H1 (cell line): Measurements from ENCODE around the gene EPB41L4A. TPM values are rescaled to one million over a fixed set of nuclear protein-coding genes. Genes with fewer than 3 reads are reported as not detected.

Experiments
- CTCF ChIA-PET: fragments of 300-600 bp; sonication (Branson Sonifier 250); formaldehyde crosslinking; loops from one replicate; lab custom pipeline; 2021; ENCODE audit not compliant: partially characterized antibody; lab: Charles Lee
- POLR2A ChIA-PET: fragments of 300-600 bp; sonication (Branson Sonifier 250); formaldehyde crosslinking; loops from one replicate; lab custom pipeline; 2021; ENCODE audit warnings: inconsistent platforms; ENCODE audit not compliant: partially characterized antibody; lab: Charles Lee
- DNase-seq, 2 experiments: peaks; one replicate each; pipeline versions ENCODE4 v3.0.0 to v3.0.0-alpha.2; 2010 to 2022; ENCODE audit warnings: low spot score in 2 of 2, low read depth in 1 of 2, mixed read lengths in 1 of 2
- FAIRE-seq: peaks from 2 replicates; lab custom pipeline; 2011; peaks lifted over from hg19 to GRCh38; lab: Jason Lieb, UNC
- H2AFZ ChIP-seq: 2 replicates; pipeline ENCODE4 v1.8.1; 2012; ENCODE audit warnings: low read length, inconsistent platforms
- H2AK5ac ChIP-seq: 2 replicates; pipeline ENCODE4 v1.6.1; 2013; ENCODE audit warnings: low read depth, low read length
- H2BK120ac ChIP-seq: replicated peaks from 2 replicates; pipeline ENCODE3; 2013; ENCODE audit warnings: low read depth, low read length, inconsistent platforms
- H2BK12ac ChIP-seq: 2 replicates; pipeline ENCODE4 v1.6.1; 2013; ENCODE audit warnings: low read depth, low read length
- H2BK15ac ChIP-seq: 2 replicates; pipeline ENCODE4 v1.6.1; 2013; ENCODE audit warnings: low read length
- H2BK20ac ChIP-seq: 2 replicates; pipeline ENCODE4 v1.6.1; 2013; ENCODE audit warnings: low read length
- H2BK5ac ChIP-seq: 2 replicates; pipeline ENCODE4 v1.6.1; 2013; ENCODE audit warnings: low read depth, low read length
- H3K14ac ChIP-seq: 2 replicates; pipeline ENCODE4 v1.6.1; 2013; ENCODE audit warnings: inconsistent platforms; ENCODE audit not compliant: insufficient read length
- H3K18ac ChIP-seq: 2 replicates; pipeline ENCODE4 v1.6.1; 2013; ENCODE audit warnings: low read length; ENCODE audit errors: extremely low read depth
- H3K23ac ChIP-seq: 2 replicates; pipeline ENCODE4 v1.6.1; 2013; ENCODE audit warnings: inconsistent platforms; ENCODE audit not compliant: insufficient read length
- H3K23me2 ChIP-seq: 2 replicates; pipeline ENCODE4 v1.6.1; 2013; ENCODE audit warnings: low read depth, low read length
- H3K27ac ChIP-seq: 2 replicates; pipeline ENCODE4 v1.6.1; 2011; ENCODE audit warnings: low read depth, low read length, inconsistent platforms
- H3K27me3 ChIP-seq, 4 experiments: replicated peaks in 1 of 4; 1 replicate in 1 of 4; 2 replicates in 3 of 4; pipeline versions ENCODE4 v1.6.1 to v1.8.1; 2011 to 2013; ENCODE audit warnings: low read length in 3 of 4, mild to moderate bottlenecking in 3 of 4, inconsistent platforms in 2 of 4, mixed read lengths in 2 of 4, moderate library complexity in 1 of 4; ENCODE audit not compliant: control insufficient read depth in 3 of 4, insufficient read depth in 3 of 4; ENCODE audit errors: extremely low read depth in 1 of 4
- H3K36me3 ChIP-seq, 4 experiments: 2 replicates each; pipeline versions ENCODE4 v1.6.1 to v1.8.1; 2011 to 2013; ENCODE audit warnings: mild to moderate bottlenecking in 4 of 4, low read length in 3 of 4, moderate library complexity in 2 of 4, control low read depth in 1 of 4, inconsistent platforms in 1 of 4; ENCODE audit not compliant: insufficient read depth in 4 of 4, control insufficient read depth in 2 of 4
- H3K4ac ChIP-seq: replicated peaks from 2 replicates; pipeline ENCODE3; 2013; ENCODE audit warnings: low read length, low read depth, mixed read lengths, inconsistent platforms; ENCODE audit not compliant: insufficient read length
- H3K4me1 ChIP-seq, 4 experiments: replicated peaks in 1 of 4; 1 replicate in 1 of 4; 2 replicates in 3 of 4; pipeline versions ENCODE4 v1.6.1 to v1.8.1; 2011 to 2013; ENCODE audit warnings: low read length in 3 of 4, inconsistent platforms in 2 of 4, mixed read lengths in 1 of 4; ENCODE audit not compliant: insufficient read depth in 4 of 4, control insufficient read depth in 3 of 4
- H3K4me2 ChIP-seq, 2 experiments: 2 replicates each; pipeline versions ENCODE4 v1.6.1 to v1.8.1; 2011 to 2013; ENCODE audit warnings: low read depth in 2 of 2, low read length in 2 of 2, control low read depth in 1 of 2, inconsistent platforms in 1 of 2, mild to moderate bottlenecking in 1 of 2; ENCODE audit not compliant: insufficient read depth in 1 of 2
- H3K4me3 ChIP-seq, 4 experiments: fragments of 200-600, 300-600 bp in 1 of 4; sonication (generic), shearing (Covaris generic), sonication (Bioruptor Twin) in 1 of 4; 2 replicates each; pipeline versions ENCODE4 v1.5.1 to v1.8.1; 2011 to 2016; ENCODE audit warnings: low read length in 4 of 4, low read depth in 3 of 4, control low read depth in 2 of 4, inconsistent platforms in 2 of 4, mild to moderate bottlenecking in 2 of 4, mixed read lengths in 1 of 4, moderate library complexity in 1 of 4; ENCODE audit not compliant: insufficient read depth in 2 of 4; ENCODE audit errors: extremely low read depth in 1 of 4
- H3K56ac ChIP-seq: replicated peaks from 2 replicates; pipeline ENCODE3; 2013; ENCODE audit warnings: low read depth, mild to moderate bottlenecking, mixed read lengths, low read length, inconsistent platforms; ENCODE audit not compliant: insufficient read length
- H3K79me1 ChIP-seq: 2 replicates; pipeline ENCODE4 v1.6.1; 2013; ENCODE audit warnings: low read depth, low read length, control low read depth
- H3K79me2 ChIP-seq, 2 experiments: 2 replicates each; pipeline versions ENCODE4 v1.6.1 to v1.8.1; 2012 to 2013; ENCODE audit warnings: low read length in 2 of 2, mild to moderate bottlenecking in 2 of 2, inconsistent platforms in 1 of 2; ENCODE audit not compliant: insufficient read depth in 2 of 2, control insufficient read depth in 1 of 2
- H3K9ac ChIP-seq, 4 experiments: replicated peaks in 1 of 4; 1 replicate in 1 of 4; 2 replicates in 3 of 4; pipeline versions ENCODE4 v1.6.1 to v1.8.1; 2011 to 2013; ENCODE audit warnings: low read depth in 3 of 4, low read length in 3 of 4, control low read depth in 2 of 4, mild to moderate bottlenecking in 2 of 4, moderate library complexity in 2 of 4, inconsistent platforms in 1 of 4; ENCODE audit errors: extremely low read depth in 1 of 4
- H3K9me3 ChIP-seq, 2 experiments: 2 replicates each; pipeline versions ENCODE4 v1.6.1 to v1.8.1; 2012 to 2013; ENCODE audit warnings: mild to moderate bottlenecking in 2 of 2, moderate library complexity in 2 of 2, control low read depth in 1 of 2, inconsistent platforms in 1 of 2, low read depth in 1 of 2, low read length in 1 of 2, mixed read lengths in 1 of 2; ENCODE audit not compliant: insufficient read depth in 2 of 2
- H4K20me1 ChIP-seq, 2 experiments: replicated peaks in 1 of 2; 2 replicates each; pipeline versions ENCODE3 to v1.8.1; 2011 to 2013; ENCODE audit warnings: inconsistent platforms in 2 of 2, low read length in 2 of 2, mild to moderate bottlenecking in 1 of 2; ENCODE audit not compliant: insufficient read depth in 2 of 2, control insufficient read depth in 1 of 2
- H4K5ac ChIP-seq: 2 replicates; pipeline ENCODE4 v1.6.1; 2013; ENCODE audit warnings: low read length, low read depth, mixed read lengths, inconsistent platforms; ENCODE audit not compliant: insufficient read length
- H4K8ac ChIP-seq: 2 replicates; pipeline ENCODE4 v1.8.0; 2013; ENCODE audit warnings: mild to moderate bottlenecking, moderate library complexity, low read length, inconsistent platforms; ENCODE audit not compliant: insufficient read depth; ENCODE audit errors: extremely low read depth
- H4K91ac ChIP-seq: replicated peaks from 2 replicates; pipeline ENCODE3; 2013; ENCODE audit warnings: low read length, mixed read lengths, inconsistent platforms; ENCODE audit not compliant: insufficient read length
- BRCA1 ChIP-seq: IDR thresholded peaks from 2 replicates; pipeline ENCODE4 v1.6.1; 2012; ENCODE audit warnings: low read depth, low read length, improper control_type of control experiment
- CHD2 ChIP-seq: IDR thresholded peaks from 2 replicates; pipeline ENCODE4 v1.6.1; 2012; ENCODE audit warnings: low read length, improper control_type of control experiment
- CREB1 ChIP-seq: IDR thresholded peaks from 2 replicates; pipeline ENCODE4 v1.6.1; 2012; ENCODE audit warnings: inconsistent platforms
- EGR1 ChIP-seq: IDR thresholded peaks from 2 replicates; pipeline ENCODE4 v1.6.1; 2011; ENCODE audit warnings: low read depth, low read length, borderline replicate concordance
- EP300 ChIP-seq, 2 experiments: IDR thresholded peaks; 1 replicate in 1 of 2; 2 replicates in 1 of 2; pipeline ENCODE4 v1.6.1; 2011 to 2012; ENCODE audit warnings: low read depth in 2 of 2, low read length in 2 of 2, mild to moderate bottlenecking in 2 of 2, borderline replicate concordance in 1 of 2, inconsistent platforms in 1 of 2, moderate library complexity in 1 of 2
- FOSL1 ChIP-seq: IDR thresholded peaks from 2 replicates; pipeline ENCODE4 v1.6.1; 2011; ENCODE audit warnings: mild to moderate bottlenecking, low read depth, low read length, moderate library complexity; ENCODE audit not compliant: insufficient read depth
- JUN ChIP-seq: IDR thresholded peaks from 2 replicates; pipeline ENCODE4 v1.6.1; 2011; ENCODE audit warnings: low read depth, mild to moderate bottlenecking, improper control_type of control experiment, low read length
- KDM5A ChIP-seq: fragments of 200-600 bp; IDR thresholded peaks from 2 replicates; pipeline ENCODE4 v1.7.1; 2012; ENCODE audit warnings: mild to moderate bottlenecking, low read length, inconsistent platforms, mixed read lengths
- RFX5 ChIP-seq: IDR thresholded peaks from 2 replicates; pipeline ENCODE4 v1.6.1; 2011; ENCODE audit warnings: low read depth, low read length, improper control_type of control experiment, borderline replicate concordance
- SAP30 ChIP-seq: fragments of 300-600 bp; sonication (generic); IDR thresholded peaks from 2 replicates; pipeline ENCODE4 v1.7.1; 2012; ENCODE audit warnings: low read length, moderate library complexity, mild to moderate bottlenecking, inconsistent platforms; ENCODE audit not compliant: insufficient read depth, insufficient replicate concordance
- SIN3A ChIP-seq, 2 experiments: IDR thresholded peaks in 1 of 2; conservative IDR thresholded peaks in 1 of 2; 2 replicates each; pipeline ENCODE4 v1.6.1; 2011 to 2012; ENCODE audit warnings: low read length in 2 of 2, improper control_type of control experiment in 1 of 2, low read depth in 1 of 2, mild to moderate bottlenecking in 1 of 2
- TCF12 ChIP-seq: IDR thresholded peaks from 2 replicates; pipeline ENCODE4 v1.6.1; 2011; ENCODE audit warnings: low read depth, mild to moderate bottlenecking, low read length
- TEAD4 ChIP-seq: IDR thresholded peaks from 2 replicates; pipeline ENCODE4 v1.6.1; 2012; ENCODE audit warnings: low read depth, low read length, inconsistent platforms, mixed read lengths
- USF2 ChIP-seq: IDR thresholded peaks from 2 replicates; pipeline ENCODE4 v1.6.1; 2011; ENCODE audit warnings: low read length, improper control_type of control experiment
- WGBS, 2 experiments: shearing (Covaris generic) in 1 of 2; methylation state at CpG; one replicate each; pipeline versions ENCODE4 v1.1.6 to v1.1.7; 2013 to 2015; ENCODE audit warnings: low lambda C conversion rate in 2 of 2, mixed read lengths in 2 of 2, inconsistent platforms in 1 of 2, low coverage in 1 of 2, missing lambda C conversion rate in 1 of 2; ENCODE audit not compliant: insufficient replicate concordance in 2 of 2, insufficient coverage in 1 of 2, insufficient read length in 1 of 2; ENCODE audit errors: extremely low coverage in 1 of 2, missing lambda C conversion rate in 1 of 2; 5-methylcytosine and 5-hydroxymethylcytosine counted together
- polyA plus RNA-seq, 7 experiments: library from polyadenylated mRNA; depleted of rRNA in 3 of 7; stranded (reverse) in 5 of 7; unstranded in 2 of 7; fragments of >200 nt in 5 of 7; fragments of 200-250 nt in 2 of 7; gene quantifications; 1 replicate in 5 of 7; 2 replicates in 1 of 7; 4 replicates in 1 of 7; pipeline versions ENCODE4 v1.2.1 to v1.2.3, GENCODE V29; 2011 to 2013; ENCODE audit warnings: missing spikeins in 2 of 7, mixed read lengths in 2 of 7
- total RNA-seq: library from RNA; stranded (reverse); fragmentation: NEBNext Ultra II Directional; extraction: Animal tissue kit (Norgen Biotek cat#: 25700); gene quantifications from 2 replicates; pipeline ENCODE4 v1.2.1, GENCODE V29; 2021

The EPB41L4A gene
- total and polyA plus RNA-seq, 2 of the 8 experiments (the other 6 are each of a cell fraction or from before 2014, with no cell fraction given): 1.6 to 4.6 TPM

DNA sequence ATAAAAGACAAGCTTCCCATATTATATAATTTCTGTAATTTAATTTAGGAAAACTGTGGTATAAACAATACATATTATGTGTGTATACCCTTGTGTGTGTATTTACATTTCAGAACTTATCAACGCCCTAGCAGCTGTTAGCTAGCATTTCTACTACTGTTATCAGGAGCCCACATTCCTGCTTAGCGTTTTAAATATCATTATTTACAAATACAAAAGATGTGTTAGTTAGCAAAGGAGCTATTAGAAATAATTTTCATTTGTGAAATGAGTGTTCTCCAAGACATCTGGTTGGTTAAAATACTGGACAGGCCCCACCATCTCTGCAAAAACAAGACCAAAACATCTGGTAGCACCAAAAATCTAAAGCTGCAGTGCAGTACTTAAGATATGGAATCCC lies 48.0 kb downstream of the EPB41L4A start:
- H3K4me1 ChIP-seq: no peaks in the 10 kb centered on the region
- no peaks in the 10 kb centered on the region for H3K27me3 ChIP-seq
- no peak overlapping the region for H4K91ac ChIP-seq
- CTCF ChIA-PET: interaction anchor here (0.6 to 2.3 kb wide), 10 partner anchors 14 to 533 kb away, joined by 3 to 10 read pairs (median 4); partner anchors contain the start of gene EPB41L4A
- no peak overlapping the region for H2BK15ac ChIP-seq
- H3K18ac ChIP-seq: no peak overlapping the region
- H3K79me1 ChIP-seq: no peaks in the 10 kb centered on the region
- no peak overlapping the region for H2AFZ ChIP-seq
- H3K23me2 ChIP-seq: no peaks in the 10 kb centered on the region
- no peak overlapping the region for H3K27ac ChIP-seq
- H4K20me1 ChIP-seq: peaks cover 0 to 1% of the 10 kb centered on the region in 2 experiments
- no peaks in the 10 kb centered on the region for H3K79me2 ChIP-seq
- no peaks in the 10 kb centered on the region for H3K9me3 ChIP-seq
- 90% methylated on average over 2 of the region's 2 CpGs; no CpG with 5 or more reads in 1 of the 2 experiments for WGBS, 2 experiments
- no peak overlapping the region for H3K9ac ChIP-seq
- no peaks in the 10 kb centered on the region for H3K36me3 ChIP-seq
- H2BK120ac ChIP-seq: no peak overlapping the region
- H2BK5ac ChIP-seq: no peak overlapping the region
- H2AK5ac ChIP-seq: no peak overlapping the region
- H3K14ac ChIP-seq: no peak overlapping the region
- FAIRE-seq: no peak
- no peak overlapping the region for H3K4me3 ChIP-seq
- H2BK20ac ChIP-seq: no peak overlapping the region
- no peak overlapping the region for H3K23ac ChIP-seq
- H4K5ac ChIP-seq: no peak overlapping the region
- no peak for DNase-seq
- no peak overlapping the region for H3K4me2 ChIP-seq
- POLR2A ChIA-PET: no interaction called here
- H3K56ac ChIP-seq: no peak overlapping the region
- H3K4ac ChIP-seq: no peak overlapping the region
- no peak overlapping the region for H4K8ac ChIP-seq
- H2BK12ac ChIP-seq: no peak overlapping the region
- TF ChIP-seq CREB1: no peak
- TF ChIP-seq KDM5A: no peak
- TF ChIP-seq TEAD4: no peak
- no peak for TF ChIP-seq TCF12
- TF ChIP-seq EP300 (IDR thresholded peaks at IDR 0.05; ENCODE audit: borderline replicate concordance in 1 of 2, low read depth in 2 of 2, low read length in 2 of 2): no peak
- TF ChIP-seq SIN3A (conservative IDR thresholded peaks at IDR 0.05 in 1 of 2, IDR thresholded peaks at IDR 0.05 in 1 of 2; ENCODE audit: low read depth in 1 of 2, low read length in 2 of 2): no peak
- no peak for TF ChIP-seq JUN
- no peak for TF ChIP-seq EGR1
- no peak for TF ChIP-seq USF2
- TF ChIP-seq BRCA1: no peak
- no peak for TF ChIP-seq FOSL1
- no peak for TF ChIP-seq RFX5
- TF ChIP-seq CHD2: no peak
- TF ChIP-seq SAP30: no peak
